ENCODE measurements around the gene KRT76. TPM values are rescaled to one million over a fixed set of nuclear protein-coding genes. Genes with fewer than 3 reads are reported as not detected.

KRT76 gene
- total and polyA plus RNA-seq, 3 donors from 2014 or later: not detected

GRCh38 chr12:52817003-52817698 is 40.0 kb upstream of the KRT76 start:
- no peak overlapping the region for H3K27ac ChIP-seq
- H3K4me3 ChIP-seq: no peak overlapping the region
- TF ChIP-seq CTCF (IDR thresholded peaks at IDR 0.05): no peak
- TF ChIP-seq POLR2A (IDR thresholded peaks at IDR 0.05): no peak
- DNase-seq: no peak
- H3K9me3 ChIP-seq: no peaks in the 10 kb centered on the region
- intact Hi-C loops (cut with DNase I; ENCODE audit: low total_unique reads): no loop called here
- H3K36me3 ChIP-seq (ENCODE audit: low read depth, missing control alignments): no peaks in the 10 kb centered on the region
- H3K4me1 ChIP-seq: no peaks in the 10 kb centered on the region
- no peaks in the 10 kb centered on the region for H3K27me3 ChIP-seq
- WGBS, 2 donors: 93 to 97% methylated on average over 8 of the region's 8 CpGs

- Histone ChIP-seq H3K4me1 (no peaks in the 10 kb centered on the region), H3K4me3 (no peak overlapping the region), H3K27ac (no peak overlapping the region), H3K27me3 (no peaks in the 10 kb centered on the region), H3K36me3 (ENCODE audit: low read depth, missing control alignments) (no peaks in the 10 kb centered on the region), H3K9me3 (no peaks in the 10 kb centered on the region)
- 72 to 73% methylated on average over 9 of the region's 9 CpGs for WGBS, 2 donors
- no peak for TF ChIP-seq CTCF (IDR thresholded peaks at IDR 0.05)
- no peak for TF ChIP-seq POLR2A (IDR thresholded peaks at IDR 0.05)
- intact Hi-C loops (cut with DNase I; ENCODE audit: low total_unique reads): no loop called here
- no peak for DNase-seq
Measured at GRCh38 chr12:52815676-52816588, 38.8 kb upstream of the KRT76 start.

GRCh38 chr12:52815161-52815560 is 38.0 kb upstream of the KRT76 start:
- no peak for TF ChIP-seq POLR2A (IDR thresholded peaks at IDR 0.05)
- TF ChIP-seq CTCF (IDR thresholded peaks at IDR 0.05): no peak
- no peaks in the 10 kb centered on the region for H3K4me1 ChIP-seq
- no peaks in the 10 kb centered on the region for H3K9me3 ChIP-seq
- no peak for DNase-seq
- H3K27me3 ChIP-seq: no peaks in the 10 kb centered on the region
- H3K4me3 ChIP-seq: no peak overlapping the region
- 87 to 95% methylated on average over 4 of the region's 4 CpGs for WGBS, 2 donors
- intact Hi-C loops (cut with DNase I; ENCODE audit: low total_unique reads): no loop called here
- H3K27ac ChIP-seq: no peak overlapping the region
- H3K36me3 ChIP-seq (ENCODE audit: low read depth, missing control alignments): no peaks in the 10 kb centered on the region

- intact Hi-C loops (cut with DNase I; ENCODE audit: low total_unique reads): no loop called here
- no peak for DNase-seq
- Histone ChIP-seq H3K36me3 (ENCODE audit: low read depth, missing control alignments) (no peaks in the 10 kb centered on the region), H3K27ac (no peak overlapping the region), H3K4me1 (no peaks in the 10 kb centered on the region), H3K4me3 (no peak overlapping the region), H3K9me3 (no peaks in the 10 kb centered on the region), H3K27me3 (no peaks in the 10 kb centered on the region)
- 90 to 91% methylated on average over 4 of the region's 4 CpGs for WGBS, 2 donors
- no peak for TF ChIP-seq POLR2A (IDR thresholded peaks at IDR 0.05)
- TF ChIP-seq CTCF (IDR thresholded peaks at IDR 0.05): no peak
Measured at GRCh38 chr12:52814710-52815155, 37.6 kb upstream of the KRT76 start.

Data from testis (tissue), 3 donors.